NCI-H2196 (cell line): Measurements from ENCODE around the gene NUP98.
"Not testable (repeated sequence)": the region's sequence is repeated elsewhere in the genome, so short reads cannot be mapped to it uniquely, and the experiment has no call there.

Experiments
- DNase-seq: peaks from one replicate; lab custom pipeline; 2025; ENCODE audit not compliant: unreplicated experiment; lab: John Stamatoyannopoulos, UW

Gene NUP98

DNA sequence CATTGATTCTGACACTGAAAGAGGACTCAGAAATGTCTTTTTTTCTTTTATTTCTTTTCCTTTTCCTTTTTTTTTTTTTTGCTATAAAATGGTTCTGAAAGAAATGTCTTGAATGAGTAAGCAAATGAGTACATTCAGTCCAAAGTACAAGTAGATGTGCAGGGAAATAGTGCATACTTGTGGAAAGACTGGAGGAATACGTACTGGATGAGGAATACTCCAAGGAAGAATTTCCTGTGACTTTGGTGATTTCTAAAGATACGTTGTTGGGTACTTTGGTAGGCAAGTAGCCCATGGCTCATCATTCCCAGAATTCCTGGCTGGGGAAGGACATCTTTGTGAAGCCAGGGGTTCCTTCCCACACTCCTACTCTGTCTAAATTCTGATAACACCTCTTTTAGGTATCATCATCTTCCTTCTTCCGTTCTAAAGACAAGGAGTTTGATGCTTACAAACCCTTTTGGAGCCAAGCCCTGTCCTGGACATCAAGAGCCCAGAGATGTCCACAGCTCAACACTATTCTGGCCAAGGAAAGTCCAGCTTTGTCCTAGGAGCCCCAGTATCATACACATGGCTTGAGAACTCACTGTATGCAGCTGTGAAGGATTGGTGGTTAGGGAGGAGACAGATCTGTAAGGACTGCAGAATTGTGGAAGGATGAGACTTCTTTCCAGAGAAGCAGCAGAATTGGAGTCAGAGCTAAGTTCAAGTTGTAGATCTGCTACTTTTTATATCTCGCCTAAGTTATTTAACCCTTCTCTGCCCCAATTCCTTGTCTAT lies 4.8 kb upstream of the NUP98 start:
- no peak for DNase-seq

DNA sequence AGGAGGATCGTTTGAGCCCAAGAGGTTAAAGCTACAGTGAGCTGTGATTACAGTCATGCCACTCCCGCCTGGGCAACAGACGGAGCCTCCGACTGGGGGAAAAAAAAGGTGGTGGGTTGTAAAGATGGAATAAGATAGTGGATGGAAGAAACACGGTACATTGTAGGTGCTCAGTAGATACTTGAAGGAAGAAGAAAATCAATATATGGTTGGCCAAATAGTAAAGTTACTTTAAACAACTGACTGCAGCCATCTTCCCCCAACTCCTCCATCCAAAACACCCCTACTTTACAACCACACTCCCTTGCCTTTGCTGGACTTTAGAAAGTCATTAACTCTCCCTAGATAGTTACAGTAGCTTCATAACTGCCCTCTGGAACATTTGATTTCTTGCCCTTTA lies 2.5 kb upstream of the NUP98 start:
- no peak for DNase-seq

DNA sequence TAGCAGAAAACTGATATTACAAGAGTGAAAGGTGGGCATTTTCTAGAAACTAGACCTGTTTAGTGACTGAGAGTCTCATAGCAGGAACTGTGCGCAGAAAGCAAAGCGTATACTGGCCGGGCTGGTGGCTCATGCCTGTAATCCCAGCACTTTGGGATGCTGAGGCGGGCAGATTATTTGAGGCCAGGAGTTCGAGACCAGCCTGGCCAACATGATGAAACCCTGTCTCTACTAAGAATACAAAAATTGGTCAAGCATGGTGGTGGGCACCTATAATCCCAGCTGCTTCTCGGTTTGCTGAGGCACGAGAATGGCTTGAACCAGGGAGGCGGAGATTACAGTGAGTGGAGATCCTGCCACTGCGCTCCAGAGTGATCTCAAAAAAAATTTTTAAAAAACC lies 1.8 kb upstream of the NUP98 start:
- no peak for DNase-seq

DNA sequence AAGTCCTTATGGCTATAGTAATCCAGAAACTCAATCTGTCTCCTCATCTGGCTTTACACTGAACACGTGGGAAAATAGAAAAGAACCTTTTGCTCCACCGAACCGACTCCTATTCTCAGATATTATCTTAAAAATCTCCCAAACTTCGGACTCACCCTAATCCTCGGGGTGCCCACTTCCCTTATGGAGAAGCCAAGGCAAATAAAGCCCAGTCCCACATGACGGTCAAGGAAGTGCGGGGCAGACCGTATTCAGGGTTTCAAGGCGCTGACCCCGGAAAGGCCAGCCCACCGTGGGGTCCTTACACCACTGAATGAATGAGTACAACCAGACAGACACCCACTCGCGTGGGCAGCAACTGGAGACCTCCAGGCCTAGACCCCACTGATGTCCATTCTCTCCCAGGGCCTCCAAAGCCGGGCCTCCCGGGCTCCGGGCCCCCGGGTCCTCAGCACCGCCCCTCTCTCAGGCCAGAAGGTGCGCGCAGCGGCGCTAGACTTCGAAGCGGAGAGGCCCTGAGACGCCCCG lies 489 bp downstream of the NUP98 start:
- no peak for DNase-seq

DNA sequence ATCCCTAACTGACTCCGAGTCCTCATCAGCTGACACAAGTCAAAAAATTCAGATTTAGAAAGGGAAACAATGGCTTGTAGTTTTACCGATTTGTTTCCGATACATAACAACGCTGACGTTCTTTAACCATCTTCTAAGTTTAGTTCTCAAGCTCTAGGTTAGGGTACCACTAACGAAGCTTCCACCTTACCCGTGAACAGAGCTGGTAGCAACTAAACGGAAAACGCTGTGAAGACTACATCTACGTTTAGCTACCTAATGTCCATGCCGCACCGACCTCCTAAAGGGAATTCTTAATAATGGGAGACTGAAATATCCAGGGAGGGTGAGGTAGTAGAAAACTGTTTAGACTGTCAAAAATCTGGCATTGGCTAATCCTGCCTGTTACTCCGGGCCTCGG lies 1.0 kb downstream of the NUP98 start:
- DNase-seq: no peak

DNA sequence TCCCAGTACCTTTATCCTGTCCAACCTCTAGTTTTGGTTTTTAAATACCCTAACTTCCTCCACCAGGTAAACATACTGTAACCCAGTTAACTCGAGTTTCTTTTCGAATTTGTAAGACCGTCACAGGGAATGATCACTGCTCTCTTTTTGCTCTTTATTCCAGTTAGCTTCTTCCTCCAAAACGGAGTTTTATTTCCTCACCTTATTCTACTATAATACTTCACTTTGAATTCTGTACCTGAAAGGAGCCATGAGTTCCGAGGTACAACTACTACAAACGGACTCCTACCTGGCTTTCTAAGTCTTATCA lies 1.4 kb downstream of the NUP98 start:
- no peak for DNase-seq

DNA sequence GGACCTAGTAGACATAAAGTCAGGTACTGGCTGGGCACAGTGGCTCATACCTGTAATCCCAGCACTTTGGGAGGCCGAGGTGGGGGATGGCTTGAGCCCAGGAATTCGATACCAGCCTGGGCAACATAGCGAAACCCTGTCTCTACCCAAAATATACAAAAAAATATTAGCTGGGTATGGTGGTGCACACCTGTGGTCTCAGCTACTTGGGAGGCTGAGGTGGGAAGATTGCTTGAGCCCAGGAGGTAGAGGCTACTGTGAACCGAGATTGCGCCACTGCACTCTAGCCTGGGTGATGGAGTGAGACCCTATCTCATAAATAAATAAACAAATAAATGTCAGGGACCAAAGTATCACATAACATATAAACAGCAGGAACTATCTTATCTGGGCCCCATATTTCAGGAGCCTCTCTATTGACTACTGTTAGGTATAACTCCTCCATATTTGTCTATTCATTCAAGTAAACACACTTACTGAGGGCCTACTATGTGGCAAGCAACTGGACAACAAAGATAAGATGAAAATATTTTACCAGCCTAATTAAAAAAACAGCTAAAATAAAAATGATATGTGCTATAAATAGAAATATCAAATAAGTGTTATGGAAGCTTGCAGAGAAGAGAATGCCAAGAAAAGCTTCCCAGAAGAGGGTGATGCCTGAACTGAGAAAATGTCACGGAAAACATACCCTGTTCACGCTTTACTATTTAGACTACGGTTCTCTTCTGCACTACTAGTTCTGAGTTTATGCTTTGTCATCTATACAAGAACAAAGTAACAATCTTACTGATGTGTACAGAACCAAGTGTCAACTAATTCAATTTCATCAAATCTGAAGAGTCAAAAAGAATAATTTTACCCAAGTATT lies 2.0 kb downstream of the NUP98 start:
- no peak for DNase-seq

DNA sequence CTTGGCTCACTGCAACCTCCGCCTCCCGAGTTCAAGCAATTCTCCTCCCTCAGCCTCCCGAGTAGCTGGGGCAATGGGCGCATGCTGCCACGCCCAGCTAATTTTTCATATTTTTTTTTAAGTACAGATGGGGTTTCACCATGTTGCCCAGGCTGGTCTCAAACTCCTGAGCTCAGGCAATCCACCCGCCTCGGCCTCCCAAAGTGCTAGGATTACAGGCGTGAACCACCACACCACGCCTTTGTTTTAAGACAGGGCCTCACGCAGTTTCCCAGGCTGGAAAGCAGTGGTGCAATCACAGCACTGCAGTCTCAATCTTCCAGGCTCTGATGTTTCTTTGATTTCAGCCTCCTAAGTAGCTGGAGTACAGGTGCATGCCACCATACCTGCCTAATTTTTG lies 3.0 kb downstream of the NUP98 start:
- not testable (repeated sequence) for DNase-seq

DNA sequence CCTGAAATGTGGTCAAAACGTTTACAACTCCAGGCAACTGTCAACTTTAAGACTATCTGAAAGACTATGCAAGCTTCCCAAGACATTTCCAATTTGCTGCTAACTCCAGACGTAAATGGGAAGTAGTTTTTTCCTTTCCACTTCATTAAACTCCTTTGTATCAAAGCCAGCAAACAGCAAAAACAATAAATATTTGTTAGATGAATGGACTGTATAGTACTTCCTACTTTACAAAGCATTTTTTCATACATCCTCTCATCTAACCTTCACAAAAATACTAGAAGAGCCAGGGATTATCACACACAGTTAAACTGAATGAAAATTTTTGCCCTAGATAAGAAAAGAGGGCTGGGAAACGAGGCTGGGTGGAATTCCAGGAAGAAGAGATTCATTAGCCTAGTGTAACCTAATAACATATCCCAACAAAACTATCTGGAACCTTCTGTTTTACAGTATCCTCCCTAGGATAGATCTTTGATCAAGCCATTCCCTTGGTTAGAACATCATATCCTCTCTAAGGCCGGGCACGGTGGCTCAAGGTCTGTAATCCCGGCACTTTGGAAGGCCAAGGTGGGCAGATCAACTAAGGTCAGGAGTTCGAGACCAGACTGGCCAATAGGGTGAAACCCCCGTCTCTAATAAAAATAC lies 10.4 kb downstream of the NUP98 start:
- peak; percentile 17 for DNase-seq

DNA sequence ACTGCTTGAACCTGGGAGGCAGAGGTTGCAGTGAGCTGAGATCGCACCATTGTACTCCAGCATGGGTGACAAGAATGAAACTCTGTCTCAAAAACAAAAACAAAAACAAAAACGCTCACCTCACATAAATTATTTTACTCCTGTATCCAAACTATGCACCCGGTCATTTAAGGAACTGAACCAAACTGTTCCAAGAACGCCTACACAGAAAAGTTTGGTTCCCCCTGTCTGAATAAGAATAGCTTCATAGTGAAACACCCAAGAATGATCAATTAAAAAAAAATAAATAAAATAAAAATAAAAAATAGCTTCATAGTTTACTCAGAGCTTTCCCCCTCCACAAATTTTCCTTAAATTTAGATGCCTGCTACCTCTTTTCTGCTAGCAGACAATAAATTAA lies 13.7 kb downstream of the NUP98 start:
- DNase-seq: no peak

DNA sequence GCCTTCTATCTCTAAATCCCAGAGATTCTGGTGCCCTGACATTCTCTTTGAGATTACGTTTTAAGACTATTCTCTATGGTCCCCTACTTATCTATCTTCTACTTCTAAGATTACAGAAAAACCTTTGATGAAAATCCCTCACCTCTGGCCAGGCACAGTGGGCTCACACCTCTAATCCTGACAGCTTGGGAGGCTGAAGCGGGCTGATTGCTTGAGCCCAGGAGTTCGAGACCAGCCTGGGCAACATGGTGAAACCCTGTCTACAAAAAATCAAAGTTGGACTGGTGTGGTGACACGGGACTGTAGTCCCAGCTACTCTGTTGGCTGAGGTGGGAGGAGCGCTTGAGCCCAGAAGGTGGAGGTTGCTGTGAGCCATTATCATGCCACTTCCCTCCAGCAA lies 14.4 kb downstream of the NUP98 start:
- no peak for DNase-seq

DNA sequence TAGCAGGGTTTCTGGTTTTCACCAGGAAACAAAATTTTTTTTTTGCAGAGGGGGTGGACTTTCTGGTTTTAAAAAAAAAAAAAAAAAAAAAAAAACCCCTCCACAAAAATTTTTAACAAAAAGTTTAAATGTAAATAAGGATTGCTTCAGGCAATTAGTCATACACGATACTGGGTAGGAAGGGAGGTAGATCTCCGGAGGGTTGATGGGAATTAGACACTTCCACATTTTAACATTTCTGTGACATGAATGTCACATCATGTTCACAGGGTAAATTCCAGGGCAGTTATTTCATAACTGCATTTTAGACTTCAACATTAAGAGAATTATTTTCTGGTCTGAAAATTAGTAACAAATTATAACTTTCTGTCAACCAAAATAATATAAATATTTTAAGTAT lies 15.9 kb downstream of the NUP98 start:
- no peak for DNase-seq

DNA sequence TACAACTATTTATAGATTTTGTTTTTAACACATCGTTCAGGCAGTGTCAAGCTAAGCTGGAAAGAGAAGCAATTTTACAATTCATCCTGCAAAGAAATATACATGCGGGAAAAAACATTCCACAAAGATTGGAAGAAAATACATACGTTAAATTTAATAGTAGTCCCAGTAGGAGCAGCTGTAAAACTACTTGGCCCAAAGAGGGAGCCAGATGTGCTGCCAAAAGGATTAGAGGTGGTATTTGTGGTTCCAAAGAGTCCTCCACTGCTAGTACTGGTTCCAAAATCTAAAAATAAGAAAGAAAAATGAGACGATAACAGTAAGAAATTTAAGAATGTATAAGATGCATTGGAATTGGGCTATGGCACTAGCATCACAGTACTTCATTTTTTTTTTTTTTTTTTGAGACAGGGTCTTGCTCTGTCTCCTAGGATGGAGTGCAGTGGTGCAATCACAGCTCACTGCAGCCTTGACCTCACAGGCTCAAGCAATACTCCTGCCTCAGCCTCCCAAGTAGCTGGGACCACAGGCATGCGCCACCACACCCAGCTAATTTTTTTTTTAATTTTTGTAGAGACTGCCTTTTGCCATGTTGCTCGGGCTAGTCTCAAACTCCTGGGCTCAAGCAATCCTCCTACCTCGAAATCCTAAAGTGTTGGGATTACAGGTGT lies 21.5 kb downstream of the NUP98 start:
- no peak for DNase-seq

DNA sequence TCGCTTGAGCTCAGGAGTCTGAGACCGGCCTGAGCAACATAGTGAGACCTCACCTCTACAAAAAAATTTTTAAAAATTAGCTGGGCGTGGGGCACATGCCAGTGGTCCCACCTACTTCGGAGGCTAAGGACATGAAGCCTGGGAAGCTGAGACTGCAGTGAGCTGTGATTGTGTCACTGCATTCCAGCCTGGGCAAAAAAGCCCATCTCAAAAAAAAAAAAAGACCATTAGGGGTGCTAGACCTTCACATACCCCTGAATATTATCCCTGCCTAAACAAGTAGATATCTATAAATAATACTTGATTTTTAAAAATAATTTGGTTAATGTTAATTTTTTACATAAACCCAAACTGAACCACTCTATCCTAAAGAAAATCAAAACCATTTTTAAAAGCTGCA lies 24.2 kb downstream of the NUP98 start:
- DNase-seq: no peak

DNA sequence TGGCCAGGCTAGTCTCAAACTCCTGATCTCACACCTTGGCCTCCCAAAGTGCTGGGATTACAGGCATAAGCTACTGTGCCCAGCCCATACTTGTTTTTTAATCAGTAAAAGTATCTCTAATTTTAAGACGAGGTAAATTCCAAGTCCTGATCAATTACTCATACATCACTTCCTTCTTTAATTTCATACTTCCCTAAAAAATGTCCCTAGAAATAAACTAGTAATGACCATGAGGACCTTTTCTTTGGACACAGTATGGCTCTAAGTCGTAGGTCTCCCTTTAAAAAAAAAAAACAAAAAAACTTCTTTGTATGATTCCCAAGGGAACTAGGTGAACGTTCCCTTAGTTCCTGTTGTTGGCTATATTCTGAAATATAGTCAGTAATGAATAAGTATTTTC lies 29.8 kb downstream of the NUP98 start:
- DNase-seq: no peak

DNA sequence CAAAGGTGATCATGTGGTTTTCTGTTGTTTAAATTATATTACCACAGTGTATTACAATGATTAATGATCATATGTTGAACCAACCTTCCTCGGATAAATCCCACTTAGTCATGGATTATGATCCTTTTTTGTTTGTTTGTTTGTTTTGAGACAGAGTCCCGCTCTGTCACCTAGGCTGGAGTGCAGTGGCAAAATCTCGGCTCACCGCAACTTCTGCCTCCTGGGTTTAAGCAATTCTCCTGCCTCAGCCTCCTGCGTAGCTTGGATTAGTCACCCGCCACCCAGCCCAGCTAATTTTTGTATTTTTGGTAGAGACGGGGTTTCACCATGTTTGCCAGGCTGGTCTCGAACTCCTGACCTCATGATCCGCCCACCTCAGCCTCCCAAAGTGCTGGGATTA lies 30.5 kb downstream of the NUP98 start:
- DNase-seq: not testable (repeated sequence)

DNA sequence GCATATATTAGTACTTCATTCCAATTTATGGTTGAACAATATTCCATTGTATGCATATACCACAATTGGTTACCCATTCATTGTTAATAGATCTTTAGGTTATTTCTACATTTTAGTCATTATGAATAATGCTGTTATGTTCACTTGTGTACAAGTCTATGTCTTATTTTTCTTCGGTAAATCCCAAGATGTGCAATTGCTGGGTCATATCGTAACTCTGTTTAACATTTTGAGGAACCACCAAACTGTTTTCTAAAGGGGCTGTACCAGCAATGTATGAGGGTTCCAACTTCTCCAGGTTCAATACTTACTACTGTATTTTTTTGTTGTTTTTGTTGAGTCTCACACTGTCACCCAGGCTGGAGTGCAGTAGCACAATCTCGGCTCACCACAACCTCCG lies 33.1 kb downstream of the NUP98 start:
- DNase-seq: no peak

DNA sequence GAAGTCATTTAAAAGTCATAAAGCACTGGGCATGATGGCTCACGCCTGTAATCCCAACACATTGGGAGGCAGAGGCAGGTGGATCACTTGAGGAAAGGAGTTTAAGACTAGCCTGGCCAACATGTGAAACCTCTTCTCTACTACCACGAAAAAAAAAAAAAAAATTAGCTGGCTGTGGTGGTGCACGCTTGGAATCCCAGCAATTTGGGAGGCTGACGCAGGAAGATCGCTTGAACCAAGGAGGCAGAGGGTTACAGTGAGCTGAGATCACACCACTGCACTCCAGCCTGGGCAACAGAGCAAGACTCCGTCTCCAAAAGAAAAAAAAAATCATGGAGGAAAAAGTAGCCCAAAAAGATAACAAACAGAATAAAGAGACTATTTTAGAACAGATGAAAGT lies 42.2 kb downstream of the NUP98 start:
- no peak for DNase-seq

DNA sequence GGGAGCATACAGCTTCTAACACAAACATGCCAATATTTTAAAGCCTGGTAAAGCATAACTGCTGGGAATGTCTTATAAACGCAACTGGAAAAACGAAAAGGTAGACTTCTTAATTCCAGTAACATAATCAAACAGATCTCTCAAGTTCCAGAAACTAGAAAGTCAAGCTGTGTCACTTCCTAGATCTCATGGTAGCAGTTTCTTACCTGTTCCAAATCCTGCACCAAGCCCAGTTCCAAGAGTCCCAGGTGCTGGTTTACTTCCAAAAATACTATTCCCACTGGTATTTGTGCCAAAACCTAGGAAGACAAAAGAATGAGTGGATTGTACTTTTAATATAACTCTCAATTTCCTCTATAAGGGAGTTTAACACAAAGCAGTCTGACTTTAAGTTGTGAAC lies 44.2 kb downstream of the NUP98 start:
- no peak for DNase-seq

DNA sequence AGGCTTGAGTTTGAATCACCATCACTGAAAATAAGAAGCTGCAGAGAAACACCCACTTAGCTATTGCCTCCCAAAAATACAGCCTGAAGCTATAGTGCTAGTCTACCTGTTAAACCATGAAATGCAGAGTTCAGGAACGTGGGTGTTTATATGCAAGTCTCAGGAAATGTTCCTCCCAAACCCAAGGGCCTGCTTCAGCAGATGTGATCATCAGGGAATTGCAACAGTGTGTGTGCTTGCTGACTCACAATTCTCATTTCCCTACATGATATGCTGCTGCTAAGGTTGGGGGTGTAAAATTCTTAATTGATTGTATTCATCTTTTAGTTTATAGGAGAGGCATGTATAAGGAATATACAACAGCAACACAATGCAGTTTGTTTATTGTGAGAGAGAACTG lies 49.6 kb downstream of the NUP98 start:
- DNase-seq: no peak

DNA sequence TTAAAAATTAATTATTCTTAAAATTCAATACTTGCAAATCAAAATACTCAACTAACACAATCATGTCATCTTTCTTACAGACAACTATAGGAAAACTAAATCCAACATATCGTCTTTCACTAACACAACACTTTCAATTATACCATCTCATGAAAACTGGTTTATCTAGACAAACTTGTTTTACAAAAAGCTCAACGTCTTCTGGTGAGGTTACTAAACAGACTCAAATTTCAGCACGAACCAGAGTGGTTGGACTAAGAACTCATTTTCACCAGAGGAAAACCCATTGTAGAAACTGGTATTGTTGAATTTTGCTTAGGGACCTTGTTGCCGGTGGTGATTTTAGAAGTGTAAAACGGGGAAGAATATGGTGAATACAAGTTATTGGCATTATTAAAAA lies 52.2 kb downstream of the NUP98 start:
- peak; percentile 54 for DNase-seq
